Eye (tissue), 1 donor: Measurements from ENCODE around the gene ITGA5.
A peak's percentile ranks its signal among the peaks of the same experiment; 100 is the strongest.

ENCODE experiments used
- DNase-seq: peaks from one replicate; pipeline ENCODE4 v3.0.0-alpha.2; 2015

Gene ITGA5

DNA sequence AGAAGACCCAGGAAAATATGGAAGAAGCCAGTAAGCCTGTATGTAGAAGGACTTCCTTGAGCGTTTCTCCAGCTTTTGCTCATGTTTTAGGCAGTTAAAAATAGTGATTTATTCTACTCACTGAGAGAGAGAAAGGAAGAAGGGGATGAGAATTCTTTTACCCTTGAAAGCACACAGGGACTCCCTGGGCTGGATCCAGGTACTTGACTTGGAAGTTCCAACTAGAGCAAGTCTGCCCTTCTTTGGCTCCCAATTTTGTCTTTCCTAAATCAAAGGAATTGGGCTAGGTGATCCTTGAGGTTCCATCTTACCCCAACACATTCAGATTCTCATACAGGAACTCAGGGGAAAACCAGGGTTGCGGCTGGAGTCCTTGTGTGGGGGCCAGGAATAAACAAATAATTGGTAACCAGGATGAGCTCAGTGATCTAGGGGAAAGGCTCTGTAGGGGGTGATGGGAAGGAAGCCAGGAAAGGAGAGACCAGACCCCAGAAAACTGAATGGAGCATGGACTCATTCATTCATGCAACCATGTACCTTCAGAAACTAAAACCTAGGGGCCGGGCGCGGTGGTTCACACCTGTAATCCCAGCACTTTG is 11.5 kb upstream of the ITGA5 start:
- DNase-seq: no peak

- no peak for DNase-seq
These were observed 10.0 kb upstream of the ITGA5 start for GRCh38 chr12:54429014-54429471.

DNA sequence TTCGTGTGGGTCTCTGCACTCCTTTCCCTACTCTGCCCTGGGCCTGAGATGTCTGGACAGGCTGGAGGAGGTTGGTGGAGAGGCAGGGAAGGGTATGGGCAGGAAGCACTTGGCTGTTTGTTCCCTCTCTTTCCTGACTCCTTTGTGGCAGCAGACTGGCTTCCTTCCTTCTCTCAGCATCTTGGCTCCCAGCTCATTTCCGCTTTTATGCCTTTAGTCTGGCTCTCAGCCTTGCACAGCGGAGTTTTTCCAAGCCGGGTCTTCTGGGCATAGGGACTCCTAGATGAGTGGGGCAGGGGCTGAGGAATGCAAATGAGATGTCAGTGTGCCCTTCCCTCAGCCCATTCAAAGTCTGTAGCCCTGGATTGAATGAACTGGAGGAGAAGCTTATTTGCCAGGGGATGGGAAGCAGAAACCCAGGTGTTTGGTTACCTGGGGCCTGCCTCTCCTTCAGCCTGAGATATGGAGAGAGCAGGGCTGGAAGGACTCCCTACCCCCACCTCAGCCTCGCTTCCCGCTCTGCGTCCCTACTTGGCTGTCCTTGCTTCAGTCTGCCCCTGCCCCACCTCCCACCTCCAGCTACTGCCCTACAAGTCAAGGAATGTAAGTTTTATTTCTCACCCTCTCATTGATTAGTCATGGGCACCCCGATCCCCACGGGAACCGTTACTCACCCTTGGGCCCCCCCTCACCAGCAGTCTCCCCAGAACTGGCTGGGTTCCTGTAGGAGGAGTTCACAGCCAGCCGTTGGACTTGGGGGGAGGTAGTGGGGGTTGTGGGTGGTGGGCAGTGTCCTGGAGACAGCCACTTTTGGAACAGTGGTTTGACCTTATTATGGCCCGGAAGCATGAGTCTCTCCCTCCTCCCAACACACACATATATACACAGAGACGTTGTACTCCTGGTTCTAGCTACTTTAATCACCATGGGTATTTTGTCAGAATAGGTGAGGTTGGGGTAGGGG is 9.3 kb upstream of the ITGA5 start:
- no peak for DNase-seq

DNA sequence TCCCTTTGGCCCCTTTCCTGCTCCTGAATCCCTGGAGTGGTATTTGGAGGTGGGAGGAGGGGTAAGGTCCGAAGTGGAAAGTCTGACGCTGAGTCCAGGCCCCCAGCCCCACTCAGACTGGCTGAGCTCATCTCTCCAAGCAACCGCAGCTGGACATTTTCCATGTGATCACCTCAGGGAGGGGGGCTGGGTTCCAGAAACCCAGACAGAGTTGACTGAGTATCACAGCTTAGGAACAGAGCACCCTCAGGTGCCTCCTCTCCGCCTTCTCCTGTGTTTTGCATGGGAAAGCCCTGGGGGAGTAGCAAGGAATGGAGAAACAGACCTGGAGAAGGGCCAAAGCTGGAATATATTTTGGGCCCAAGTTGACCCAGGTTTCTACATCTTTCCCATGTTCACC is 8.0 kb upstream of the ITGA5 start:
- DNase-seq: no peak

GRCh38 chr12:54426690-54427089 is 7.6 kb upstream of the ITGA5 start:
- no peak for DNase-seq

DNA sequence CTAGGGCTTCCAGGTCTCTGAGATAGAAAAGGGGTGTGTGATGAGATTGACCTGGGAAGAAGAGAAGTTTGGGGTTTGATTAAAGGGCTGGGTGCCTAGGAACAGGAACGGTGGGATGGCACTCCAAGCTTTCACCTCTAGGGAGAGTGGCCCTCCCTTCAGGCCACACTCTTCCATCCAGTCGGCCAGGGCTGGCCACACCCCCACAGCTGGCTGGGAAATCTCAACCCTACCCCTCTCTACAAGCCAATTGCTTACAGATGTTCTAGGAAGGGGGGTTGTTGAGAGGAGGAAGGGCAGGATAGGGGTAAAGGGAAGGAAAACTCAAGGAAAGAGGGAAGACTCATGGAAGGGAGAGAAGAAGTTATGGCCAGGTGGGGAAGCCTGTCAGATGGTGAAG is 6.6 kb upstream of the ITGA5 start:
- DNase-seq: no peak

- no peak for DNase-seq
These were observed 5.2 kb upstream of the ITGA5 start for GRCh38 chr12:54424224-54424623.

GRCh38 chr12:54423816-54424150 is 4.7 kb upstream of the ITGA5 start:
- DNase-seq: no peak

DNA sequence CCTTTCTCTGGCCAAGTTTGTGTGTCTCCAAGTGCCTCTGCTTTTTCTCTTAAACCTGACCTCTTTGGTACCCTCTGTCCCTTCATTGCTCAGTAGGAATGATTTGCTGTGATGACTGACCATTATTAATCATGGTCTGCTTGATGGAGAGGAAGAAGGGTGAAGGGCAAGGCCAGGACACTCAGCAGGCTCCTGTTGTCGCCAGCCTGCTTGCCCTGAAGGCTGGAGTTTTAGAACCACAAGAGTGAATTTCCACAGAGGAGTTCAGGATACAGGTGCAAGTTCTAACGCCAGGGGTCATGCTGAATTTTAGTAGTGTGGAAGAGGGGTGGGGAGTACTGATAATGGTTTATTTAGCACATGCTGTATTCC is 2.8 kb upstream of the ITGA5 start:
- no peak for DNase-seq

DNA sequence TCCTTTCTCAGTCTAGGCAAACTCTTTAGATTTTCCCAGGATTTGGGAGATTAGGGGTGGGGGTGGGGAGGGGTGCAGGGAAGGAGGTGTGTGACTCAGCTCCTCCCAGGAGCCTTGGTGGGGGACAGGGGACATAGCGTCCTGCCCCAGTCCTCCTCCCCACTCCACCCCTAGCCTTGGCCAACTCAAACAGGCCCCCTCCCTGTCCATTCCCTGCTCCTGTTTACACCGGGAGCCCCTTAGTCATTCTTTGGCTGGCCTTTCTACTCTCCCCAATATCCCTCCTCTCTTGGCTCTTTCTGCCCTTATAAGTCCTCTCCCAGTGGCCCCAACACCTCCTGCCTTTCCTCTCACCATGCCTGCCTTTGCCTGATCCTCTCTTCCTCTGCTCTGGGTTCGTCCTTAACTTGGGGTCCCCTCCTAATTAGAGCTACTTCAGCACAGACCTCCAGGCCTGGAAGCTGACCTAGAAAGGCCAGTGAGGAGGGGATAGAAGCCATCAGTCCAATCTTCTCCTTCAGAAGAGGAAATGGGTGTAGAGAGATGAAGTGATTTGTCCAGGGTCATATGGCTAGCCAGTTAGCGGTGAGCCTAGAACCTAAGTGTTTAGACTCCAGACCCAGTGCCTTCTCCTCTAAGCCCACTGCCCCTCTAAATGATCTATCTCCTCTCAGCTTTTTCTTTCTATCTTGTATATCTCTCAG is 2.3 kb upstream of the ITGA5 start:
- no peak for DNase-seq

DNA sequence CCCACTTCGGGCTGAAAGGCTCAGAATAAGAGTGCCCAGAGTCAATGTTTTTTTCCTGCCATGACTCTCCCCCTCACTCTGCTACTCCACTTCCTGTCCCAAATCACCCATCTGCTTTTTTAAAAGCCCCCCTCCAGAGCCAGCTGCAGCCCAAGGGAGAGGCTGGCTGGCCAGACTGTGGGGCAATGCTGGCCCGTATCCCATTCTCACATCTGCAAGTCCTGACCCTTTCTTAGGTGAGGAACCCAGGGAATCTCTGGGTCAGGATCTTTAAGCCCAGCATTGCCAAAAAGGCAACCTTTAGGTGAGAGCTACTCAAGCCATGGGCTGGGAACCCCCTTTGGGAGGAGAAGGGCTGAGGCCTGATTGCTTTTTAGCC is 1.7 kb upstream of the ITGA5 start:
- no peak for DNase-seq

DNA sequence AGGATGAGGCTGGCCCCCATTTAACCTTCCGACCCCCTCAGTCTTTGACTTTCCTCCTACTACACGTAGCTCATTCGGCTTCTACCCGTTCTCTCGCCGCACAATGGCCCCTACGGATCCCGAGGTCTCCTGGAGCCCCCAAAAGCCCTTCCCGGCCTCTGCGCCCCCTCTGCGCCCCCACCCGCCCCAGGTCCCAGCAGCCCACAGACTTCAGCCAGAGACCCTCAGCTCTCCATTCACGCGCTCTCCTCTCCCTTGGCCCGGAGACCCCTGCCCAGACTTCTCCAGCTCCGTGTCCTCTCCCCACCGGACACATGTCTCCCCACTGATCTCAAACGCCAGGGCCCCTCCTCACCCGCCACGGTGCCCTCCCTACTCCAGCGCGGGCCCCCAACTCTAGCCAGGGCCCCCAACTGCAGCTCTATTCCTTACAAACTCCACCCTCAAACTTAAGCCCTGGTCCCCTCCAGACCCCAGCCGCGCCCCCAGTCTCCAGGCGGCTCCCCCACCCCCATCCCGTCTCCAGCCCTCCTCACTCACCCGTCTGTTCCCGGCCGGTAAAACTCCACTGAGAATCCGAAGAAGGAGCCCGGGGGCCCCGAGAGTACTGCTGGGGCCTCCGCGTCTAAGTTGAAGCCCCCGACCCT is 502 bp downstream of the ITGA5 start:
- peak; percentile 62 for DNase-seq

GRCh38 chr12:54417712-54418440 is 1.2 kb downstream of the ITGA5 start:
- peak; percentile 70 for DNase-seq

DNA sequence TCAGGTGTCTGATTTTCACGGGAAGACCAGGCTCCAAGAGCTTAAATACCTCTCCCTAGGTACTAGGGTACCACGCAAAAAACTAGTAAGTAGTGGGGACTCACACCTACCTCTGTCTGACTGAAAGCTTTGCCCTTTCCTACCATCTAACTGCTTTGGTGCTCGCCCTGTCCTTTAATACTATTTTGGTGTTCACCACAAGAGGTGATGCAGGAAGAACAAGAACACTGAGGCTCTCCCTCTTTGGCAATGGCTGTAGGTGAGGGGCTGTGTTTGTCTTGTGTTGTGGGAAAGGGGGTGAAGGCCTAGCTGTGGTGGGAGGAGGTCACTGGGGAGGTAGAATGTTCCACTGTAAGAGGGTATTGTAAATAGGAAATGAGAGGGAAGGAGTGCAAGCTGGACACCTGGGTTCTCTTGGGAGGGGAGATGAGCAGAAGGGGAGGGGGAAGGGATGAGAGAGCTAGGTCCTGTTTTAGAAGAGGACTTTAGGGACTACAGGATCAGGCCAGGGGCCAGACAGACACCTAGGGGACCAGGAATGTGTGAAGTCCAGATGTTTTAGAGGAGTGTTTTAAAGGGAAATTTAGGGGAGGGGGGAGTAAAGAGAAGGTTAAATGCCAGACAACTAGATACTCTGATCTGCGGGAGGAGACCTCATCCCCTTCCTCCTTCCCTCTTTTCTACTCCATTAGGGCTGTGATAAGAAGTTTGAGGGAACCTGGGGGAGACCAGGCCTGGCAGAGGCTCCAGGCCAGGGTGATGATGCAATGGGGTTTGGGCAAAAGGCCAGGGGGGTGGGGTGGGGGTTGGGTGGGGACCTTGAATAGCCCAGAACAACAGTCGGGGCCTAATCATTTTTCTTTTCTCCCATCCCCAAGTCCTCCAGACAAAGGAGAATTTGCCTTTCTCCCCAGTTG is 2.1 kb downstream of the ITGA5 start:
- no peak for DNase-seq

GRCh38 chr12:54415221-54415929 is 3.7 kb downstream of the ITGA5 start:
- no peak for DNase-seq

GRCh38 chr12:54413284-54414190 is 5.5 kb downstream of the ITGA5 start:
- no peak for DNase-seq

- DNase-seq: no peak
These were observed 6.3 kb downstream of the ITGA5 start for GRCh38 chr12:54412786-54413185.

DNA sequence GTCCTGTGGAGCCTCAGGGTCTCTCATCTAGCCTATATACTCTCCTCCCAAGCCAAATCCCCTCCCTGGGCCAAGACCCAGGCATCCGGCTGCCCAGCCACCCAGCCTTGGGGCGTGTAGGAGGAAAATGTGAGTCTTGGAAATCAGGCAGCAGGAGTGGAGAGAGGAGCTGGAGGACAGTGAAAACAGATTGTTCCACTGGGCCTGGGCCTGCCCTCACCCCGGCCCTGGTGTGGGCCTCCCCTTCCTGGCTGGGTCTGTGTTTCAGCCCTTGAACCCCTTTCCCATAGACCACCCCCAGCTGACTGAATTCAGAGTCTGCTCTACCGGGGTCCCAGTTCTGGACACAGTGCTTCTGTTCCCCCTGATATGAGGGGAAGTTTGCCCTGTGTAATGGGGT is 6.7 kb downstream of the ITGA5 start:
- no peak for DNase-seq

GRCh38 chr12:54411391-54412241 is 7.5 kb downstream of the ITGA5 start:
- peak; percentile 29 for DNase-seq
